HUES64 (cell line): ENCODE results near the gene MAPKAPK5.
"Not testable (repeated sequence)": the region's sequence is repeated elsewhere in the genome, so short reads cannot be mapped to it uniquely, and the experiment has no call there.

Experiments used
- H3K27ac ChIP-seq: 2 replicates; pipeline ENCODE4 v1.7.0; 2013; ENCODE audit warnings: low read depth, low read length, inconsistent platforms
- H3K27me3 ChIP-seq: 2 replicates; pipeline ENCODE4 v1.6.1; 2013; ENCODE audit warnings: mild to moderate bottlenecking, low read length; ENCODE audit not compliant: insufficient read depth
- H3K36me3 ChIP-seq: 2 replicates; pipeline ENCODE4 v1.6.1; 2013; ENCODE audit warnings: mild to moderate bottlenecking, low read length; ENCODE audit not compliant: insufficient read depth
- H3K4me1 ChIP-seq: 2 replicates; pipeline ENCODE4 v1.6.1; 2013; ENCODE audit warnings: mild to moderate bottlenecking, low read length, moderate library complexity; ENCODE audit not compliant: insufficient read depth
- H3K4me3 ChIP-seq: 2 replicates; pipeline ENCODE4 v1.5.1; 2013; ENCODE audit warnings: mild to moderate bottlenecking, low read length, moderate library complexity
- H3K9ac ChIP-seq: 2 replicates; pipeline ENCODE4 v1.6.1; 2013; ENCODE audit warnings: mild to moderate bottlenecking, low read depth, low read length
- H3K9me3 ChIP-seq: 2 replicates; pipeline ENCODE4 v1.6.1; 2013; ENCODE audit warnings: low read depth, low read length; ENCODE audit not compliant: insufficient read depth
- WGBS: fragments of 150-250, 120-280 bp; methylation state at CpG from one replicate; pipeline ENCODE4 v1.1.7; 2013; ENCODE audit warnings: missing lambda C conversion rate; 5-methylcytosine and 5-hydroxymethylcytosine counted together

Gene MAPKAPK5

GRCh38 chr12:111816898-111817297 lies 25.1 kb upstream of the MAPKAPK5 start:
- H3K27me3 ChIP-seq, H3K27ac ChIP-seq, H3K36me3 ChIP-seq, H3K4me1 ChIP-seq, H3K9me3 ChIP-seq, H3K9ac ChIP-seq, H3K4me3 ChIP-seq: not testable (repeated sequence)
- 97% methylated on average over 3 of the region's 3 CpGs for WGBS

GRCh38 chr12:111818340-111818739 lies 23.7 kb upstream of the MAPKAPK5 start:
- no peaks in the 10 kb centered on the region for H3K9me3 ChIP-seq
- no peaks in the 10 kb centered on the region for H3K36me3 ChIP-seq
- whole genome bisulfite sequencing = 95% methylated on average over 8 of the region's 8 CpGs
- no peak overlapping the region for H3K9ac ChIP-seq
- H3K27ac ChIP-seq = no peak overlapping the region
- no peak overlapping the region for H3K4me3 ChIP-seq
- H3K27me3 ChIP-seq = no peaks in the 10 kb centered on the region
- H3K4me1 ChIP-seq = no peaks in the 10 kb centered on the region

DNA sequence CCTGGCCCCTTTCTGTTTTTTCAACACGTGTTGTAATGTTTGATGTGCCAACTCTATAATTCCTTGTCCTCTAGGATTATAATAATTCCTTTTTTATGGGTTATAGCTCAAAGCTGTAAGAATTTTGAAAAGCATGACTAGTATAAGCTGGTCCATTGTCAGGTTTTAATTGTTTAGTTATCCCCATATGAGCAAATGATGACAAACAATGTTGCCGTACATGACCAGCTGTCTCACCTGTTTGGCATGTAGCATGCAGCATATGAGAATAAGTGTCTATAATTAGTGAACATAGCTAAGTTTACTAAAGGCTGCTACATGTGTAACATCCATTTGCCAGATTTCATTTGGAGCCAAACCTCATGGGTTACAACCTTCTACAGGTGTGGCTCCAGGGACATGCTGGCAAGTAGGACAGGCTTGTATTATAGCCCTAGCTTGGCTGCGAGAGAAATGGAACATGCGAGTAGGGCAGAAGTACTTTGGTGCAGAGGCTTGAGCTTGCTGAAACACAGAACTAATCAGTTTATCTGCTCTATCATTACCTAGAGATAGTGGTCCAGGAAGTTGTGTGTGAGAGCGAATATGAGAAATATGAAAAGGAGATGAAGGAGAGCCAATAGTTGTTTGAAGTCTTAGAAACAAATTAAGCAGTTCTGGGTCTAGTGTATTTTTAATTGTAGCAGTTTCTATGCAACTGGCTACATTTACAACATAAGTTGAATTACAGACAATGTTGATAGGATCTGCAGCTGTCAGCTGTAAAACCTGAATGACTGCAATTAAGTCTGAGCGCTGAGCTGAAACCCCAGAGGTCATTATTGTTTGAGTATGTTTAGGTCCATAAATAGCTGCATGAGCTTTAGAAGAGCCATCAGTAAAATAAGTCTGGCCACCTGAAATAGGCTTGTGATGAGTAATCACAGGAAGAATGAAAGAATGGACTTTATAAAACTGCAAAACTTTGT lies 22.6 kb upstream of the MAPKAPK5 start:
- H3K27me3 ChIP-seq = no peaks in the 10 kb centered on the region
- H3K4me3 ChIP-seq = no peak overlapping the region
- H3K36me3 ChIP-seq = no peaks in the 10 kb centered on the region
- H3K9me3 ChIP-seq = no peaks in the 10 kb centered on the region
- H3K4me1 ChIP-seq = no peaks in the 10 kb centered on the region
- no peak overlapping the region for H3K27ac ChIP-seq
- H3K9ac ChIP-seq = no peak overlapping the region
- WGBS = 93% methylated on average over 5 of the region's 6 CpGs

- WGBS = 77% methylated on average over 8 of the region's 8 CpGs
- not testable (repeated sequence) for H3K9me3 ChIP-seq, H3K27ac ChIP-seq, H3K36me3 ChIP-seq, H3K27me3 ChIP-seq, H3K4me3 ChIP-seq, H3K4me1 ChIP-seq, H3K9ac ChIP-seq
Measured at GRCh38 chr12:111820828-111821227, 21.2 kb upstream of the MAPKAPK5 start.

DNA sequence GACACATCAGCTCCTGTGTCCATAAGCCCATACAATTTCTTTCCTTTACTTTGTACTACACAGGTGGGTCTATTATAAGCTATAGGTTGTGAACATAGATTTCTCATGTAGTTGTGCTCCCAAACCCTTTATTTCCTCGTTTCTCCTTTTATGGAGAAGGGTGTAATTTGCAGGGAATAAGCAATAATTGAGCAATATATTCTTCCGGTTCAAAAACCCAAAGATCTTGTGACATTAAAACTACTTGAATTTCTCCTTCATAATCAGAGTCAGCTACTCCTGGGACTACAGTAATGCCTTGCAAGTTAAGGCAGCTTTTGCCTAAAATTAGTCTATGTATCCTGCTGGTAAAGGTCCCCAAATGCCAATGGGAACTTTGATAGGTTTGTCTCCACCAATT lies 19.1 kb upstream of the MAPKAPK5 start:
- no peaks in the 10 kb centered on the region for H3K9me3 ChIP-seq
- no peaks in the 10 kb centered on the region for H3K4me1 ChIP-seq
- WGBS = 97% methylated on average over 2 of the region's 2 CpGs
- no peak overlapping the region for H3K4me3 ChIP-seq
- no peaks in the 10 kb centered on the region for H3K36me3 ChIP-seq
- no peak overlapping the region for H3K9ac ChIP-seq
- H3K27ac ChIP-seq = no peak overlapping the region
- H3K27me3 ChIP-seq = no peaks in the 10 kb centered on the region

- H3K27me3 ChIP-seq = no peaks in the 10 kb centered on the region
- no peaks in the 10 kb centered on the region for H3K9me3 ChIP-seq
- H3K9ac ChIP-seq = no peak overlapping the region
- no peak overlapping the region for H3K4me3 ChIP-seq
- H3K36me3 ChIP-seq = no peaks in the 10 kb centered on the region
- WGBS = 85% methylated on average over 3 of the region's 3 CpGs
- no peak overlapping the region for H3K27ac ChIP-seq
- no peaks in the 10 kb centered on the region for H3K4me1 ChIP-seq
Measured at GRCh38 chr12:111823891-111824290, 18.1 kb upstream of the MAPKAPK5 start.

GRCh38 chr12:111824312-111824711 lies 17.7 kb upstream of the MAPKAPK5 start:
- H3K4me1 ChIP-seq, H3K9ac ChIP-seq, H3K27me3 ChIP-seq, H3K36me3 ChIP-seq, H3K9me3 ChIP-seq, H3K27ac ChIP-seq, H3K4me3 ChIP-seq: not testable (repeated sequence)
- WGBS = 55% methylated on average over 3 of the region's 4 CpGs

DNA sequence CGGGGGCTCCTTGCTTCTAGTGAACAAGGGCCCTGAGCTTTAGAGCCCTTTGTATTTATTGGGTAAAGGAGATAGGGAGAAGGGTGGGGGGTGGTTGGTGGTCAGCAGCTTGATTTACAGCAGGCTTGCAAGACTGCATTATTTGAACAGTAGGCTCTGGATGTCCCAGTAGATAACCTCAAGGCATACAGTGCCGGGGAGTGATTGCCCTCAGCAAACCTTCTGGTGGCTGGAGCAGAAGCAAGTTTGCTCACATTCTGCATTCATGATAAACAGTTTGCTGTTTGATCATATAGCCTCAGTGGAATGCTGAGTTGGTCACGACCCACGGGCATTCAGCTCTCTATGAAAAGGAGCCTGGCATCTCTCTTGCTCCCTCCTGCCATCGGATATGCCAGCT lies 16.5 kb upstream of the MAPKAPK5 start:
- H3K4me3 ChIP-seq = no peak overlapping the region
- 94% methylated on average over 5 of the region's 5 CpGs for WGBS

DNA sequence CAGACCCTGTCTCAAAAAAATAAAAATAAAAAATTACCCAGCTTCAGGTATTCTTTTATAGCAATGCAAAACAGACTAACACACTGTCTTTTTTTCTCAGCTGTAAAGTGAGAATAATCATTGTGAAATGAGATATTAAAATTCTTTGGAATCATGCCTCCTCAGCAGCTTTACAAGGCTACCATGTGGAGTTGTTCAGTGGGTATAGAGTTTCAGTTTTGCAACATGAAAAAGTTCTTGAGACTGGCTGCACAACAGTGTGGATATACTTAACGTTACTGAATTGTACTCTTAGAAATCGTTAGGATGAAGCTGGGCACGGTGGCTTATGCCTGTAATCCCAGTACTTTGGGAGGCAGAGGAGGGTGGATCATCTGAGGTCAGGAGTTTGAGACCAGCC lies 15.7 kb upstream of the MAPKAPK5 start:
- Histone ChIP-seq H3K4me1 (no peaks in the 10 kb centered on the region), H3K27ac (no peak overlapping the region), H3K4me3 (no peak overlapping the region), H3K27me3 (no peaks in the 10 kb centered on the region), H3K9me3 (no peaks in the 10 kb centered on the region), H3K36me3 (no peaks in the 10 kb centered on the region), H3K9ac (no peak overlapping the region)
- WGBS = 95% methylated on average over 3 of the region's 3 CpGs

More for the DNA sequence above, 16.5 kb upstream of the MAPKAPK5 start:
- H3K27me3 ChIP-seq = no peaks in the 10 kb centered on the region
- H3K9ac ChIP-seq = no peak overlapping the region
- no peaks in the 10 kb centered on the region for H3K9me3 ChIP-seq
- no peak overlapping the region for H3K27ac ChIP-seq
- H3K36me3 ChIP-seq = no peaks in the 10 kb centered on the region
- no peaks in the 10 kb centered on the region for H3K4me1 ChIP-seq

DNA sequence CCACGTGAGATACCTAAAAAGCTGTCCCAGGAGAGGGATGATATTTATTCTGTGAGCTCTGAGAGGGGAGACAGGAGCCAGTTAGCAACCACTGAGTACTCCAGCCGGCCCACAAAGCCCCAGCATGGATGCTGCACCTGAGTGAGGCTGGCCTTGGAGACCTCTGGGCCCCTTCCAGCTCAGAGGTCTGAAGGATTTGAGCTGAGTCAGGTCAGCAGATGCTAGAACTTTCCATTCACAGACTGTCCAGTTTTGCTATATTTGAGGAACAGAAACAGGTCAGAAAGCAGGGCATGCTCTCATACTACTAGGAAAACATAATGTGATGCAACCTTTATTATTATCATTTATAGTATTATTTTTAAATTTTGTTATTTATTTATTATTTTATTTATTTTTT lies 15.0 kb upstream of the MAPKAPK5 start:
- no peaks in the 10 kb centered on the region for H3K27me3 ChIP-seq
- H3K4me1 ChIP-seq = no peaks in the 10 kb centered on the region
- 91% methylated on average over 2 of the region's 2 CpGs for WGBS

GRCh38 chr12:111827907-111828306 lies 14.1 kb upstream of the MAPKAPK5 start:
- H3K36me3 ChIP-seq = no peaks in the 10 kb centered on the region
- H3K9me3 ChIP-seq = no peaks in the 10 kb centered on the region
- H3K4me1 ChIP-seq = no peaks in the 10 kb centered on the region
- WGBS = 95% methylated on average over 4 of the region's 4 CpGs
- H3K4me3 ChIP-seq = no peak overlapping the region
- H3K27ac ChIP-seq = no peak overlapping the region
- H3K27me3 ChIP-seq = no peaks in the 10 kb centered on the region
- H3K9ac ChIP-seq = no peak overlapping the region

More for the DNA sequence above, 15.0 kb upstream of the MAPKAPK5 start:
- Histone ChIP-seq H3K9ac (no peak overlapping the region), H3K9me3 (no peaks in the 10 kb centered on the region), H3K27ac (no peak overlapping the region), H3K36me3 (no peaks in the 10 kb centered on the region), H3K4me3 (no peak overlapping the region)
